Fibroblast of gingiva (primary cell): ENCODE data around the gene UNC45B.
"Not testable (repeated sequence)": the region's sequence is repeated elsewhere in the genome, so short reads cannot be mapped to it uniquely, and the experiment has no call there.

Experiments used
- DNase-seq: peaks from one replicate; pipeline ENCODE4 v3.0.0-alpha.2; 2011; ENCODE audit warnings: low read depth

UNC45B gene

GRCh38 chr17:35218915-35219314, 71.3 kb downstream of the UNC45B start:
- DNase-seq: no peak

DNA sequence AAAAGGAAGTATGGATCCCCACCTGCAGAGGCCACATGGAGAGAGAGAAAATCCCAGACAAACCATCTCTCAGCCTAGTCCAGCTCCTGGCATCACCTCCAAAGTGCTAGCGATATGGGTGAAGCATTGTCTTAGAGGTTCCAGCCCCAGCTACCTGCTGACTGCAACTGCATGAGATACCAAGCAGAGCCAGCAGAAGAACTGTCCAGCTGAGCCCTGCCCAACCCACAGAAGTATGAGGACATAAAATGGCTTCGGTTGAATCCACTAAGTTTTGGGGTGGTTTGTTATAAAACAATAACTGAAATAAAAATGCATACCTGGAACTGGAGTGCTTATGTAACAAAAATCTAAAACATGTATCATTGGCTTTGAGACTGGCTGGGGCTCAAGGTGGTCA, 74.8 kb downstream of the UNC45B start:
- no peak for DNase-seq

DNA sequence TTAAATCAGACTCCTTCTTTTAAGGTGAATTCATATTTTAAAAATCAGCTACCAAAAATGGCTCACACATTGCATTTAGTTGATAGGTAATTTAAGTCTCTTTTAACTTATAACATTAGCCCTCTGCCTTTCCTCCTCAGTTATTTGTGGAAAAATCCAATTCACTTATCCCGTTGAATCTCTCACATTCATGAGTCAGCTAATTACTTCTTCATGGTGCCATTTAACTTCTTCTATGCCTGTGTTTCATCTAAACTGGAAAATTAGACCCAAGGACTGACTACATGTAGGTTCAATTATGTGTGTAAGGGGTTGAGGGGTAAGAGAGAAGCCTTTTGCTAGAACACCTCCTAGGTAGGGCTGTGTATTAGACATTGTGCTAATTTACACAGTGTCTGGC, 76.8 kb downstream of the UNC45B start:
- DNase-seq: no peak

- DNase-seq: no peak
Observed at GRCh38 chr17:35227546-35227945, 79.9 kb downstream of the UNC45B start.

DNA sequence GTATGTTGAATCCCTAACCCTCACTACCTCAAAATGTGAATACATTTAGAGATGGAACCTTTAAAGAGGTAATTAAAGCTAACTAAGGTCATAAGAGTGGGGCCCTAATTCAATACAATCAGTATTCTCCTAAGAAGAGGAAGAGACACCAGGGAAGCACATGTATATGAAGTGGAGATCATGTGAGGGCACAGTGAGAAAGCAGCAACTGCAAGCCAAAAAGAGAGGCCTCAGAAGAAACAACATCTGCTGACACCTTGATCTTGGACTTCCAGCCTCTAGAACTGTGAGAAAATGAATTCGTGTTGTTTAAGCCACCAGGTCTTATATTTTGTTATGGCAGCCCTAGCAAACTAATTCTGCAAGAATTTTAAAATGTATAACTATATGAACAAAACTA, 82.0 kb downstream of the UNC45B start:
- DNase-seq: no peak

DNA sequence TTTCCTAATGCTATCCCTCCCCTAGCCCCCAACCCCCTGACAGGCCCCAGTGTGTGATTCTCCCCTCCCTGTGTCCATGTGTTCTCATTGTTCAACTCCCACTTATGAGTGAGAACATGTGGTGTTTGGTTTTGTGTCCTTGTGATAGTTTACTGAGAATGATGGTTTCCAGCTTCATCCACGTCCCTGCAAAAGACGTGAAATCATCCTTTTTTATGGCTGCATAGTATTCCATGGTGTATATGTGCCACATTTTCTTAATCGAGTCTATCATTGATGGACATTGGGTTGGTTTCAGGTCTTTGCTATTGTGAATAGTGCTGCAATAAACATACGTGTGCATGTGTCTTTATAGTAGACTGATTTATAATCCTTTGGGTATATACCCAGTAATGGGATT, 86.7 kb downstream of the UNC45B start:
- DNase-seq: not testable (repeated sequence)

- no peak for DNase-seq
Observed at GRCh38 chr17:35235289-35235688, 87.7 kb downstream of the UNC45B start.

DNA sequence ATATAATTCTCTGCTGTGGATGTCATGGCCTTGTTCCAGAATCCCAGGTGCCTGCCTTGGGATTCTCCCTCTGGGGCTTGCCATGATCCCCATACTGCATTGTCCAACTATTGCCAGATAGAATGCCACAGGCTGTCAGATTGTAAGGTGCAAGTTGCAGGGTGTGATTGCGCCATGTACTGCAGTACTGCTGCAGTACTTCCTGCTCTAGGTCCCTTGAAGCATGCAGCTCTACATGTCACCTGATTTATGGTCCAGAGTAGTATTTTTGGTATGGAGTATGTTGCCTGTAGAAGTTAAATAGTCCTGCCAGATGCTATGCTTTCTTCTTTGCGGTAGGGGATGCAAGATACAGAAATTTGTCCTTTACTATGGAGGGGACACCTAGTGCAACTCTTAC, 88.3 kb downstream of the UNC45B start:
- DNase-seq: no peak

DNA sequence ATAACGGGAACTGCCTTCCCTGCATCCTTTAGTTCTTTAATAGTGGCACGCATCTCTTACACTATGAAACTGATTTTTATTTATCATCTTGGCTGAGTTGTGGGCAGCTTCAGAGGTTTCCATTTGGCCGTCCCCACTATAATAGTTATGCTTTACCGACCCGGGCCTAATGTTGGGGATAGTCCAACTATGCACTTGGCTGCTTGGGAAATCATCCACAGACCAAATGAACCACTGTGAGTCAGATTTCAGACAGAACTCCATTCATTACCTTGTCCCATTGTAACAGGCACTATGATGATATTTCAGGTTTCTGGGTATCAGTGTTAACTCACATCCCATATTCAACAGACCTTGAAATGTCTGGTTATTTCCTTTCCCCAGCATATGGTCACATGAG, 89.2 kb downstream of the UNC45B start:
- no peak for DNase-seq

DNA sequence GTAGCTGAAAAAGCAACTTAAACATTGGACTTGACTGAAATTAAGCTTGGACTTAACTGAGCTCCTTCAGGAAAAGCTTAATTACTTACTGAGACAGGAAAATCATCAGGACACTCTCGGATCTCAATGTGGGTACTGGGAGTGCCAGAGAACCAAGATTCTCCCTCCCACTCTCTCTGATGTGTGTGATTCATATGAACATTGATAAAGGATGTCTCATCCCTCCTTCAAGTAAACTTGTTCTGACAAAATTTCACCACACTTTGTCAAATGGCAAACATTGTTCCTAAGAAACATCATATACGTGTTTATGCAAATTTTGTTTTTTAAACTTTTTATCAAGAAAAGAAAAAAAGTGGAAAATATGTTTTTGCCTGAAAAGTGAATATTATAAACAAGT, 91.2 kb downstream of the UNC45B start:
- DNase-seq: peak; percentile 23
